DND-41 (cell line): ENCODE data around the gene USB1.

Experiments
- ATAC-seq: fragments of 200-7000 bp; cut with Tn5 transposase; 3 replicates; pipeline ENCODE4 v1.9.1; 2021; ENCODE audit warnings: low read depth; ENCODE audit not compliant: insufficient read depth
- DNase-seq: peaks from one replicate; pipeline ENCODE4 v3.0.0-alpha.2; 2020
- H2AFZ ChIP-seq: 2 replicates; pipeline ENCODE4 v1.6.0; 2012; ENCODE audit warnings: low read depth, low read length
- H3K27ac ChIP-seq: 2 replicates; pipeline ENCODE4 v1.5.1; 2012; ENCODE audit warnings: low read length, inconsistent platforms
- H3K27me3 ChIP-seq: fragments of 200-600 bp; sonication (generic); 2 replicates; pipeline ENCODE4 v1.6.0; 2012; ENCODE audit warnings: low read length, mild to moderate bottlenecking, inconsistent platforms; ENCODE audit not compliant: insufficient read depth, poor library complexity
- H3K36me3 ChIP-seq: 2 replicates; pipeline ENCODE4 v1.5.1; 2012; ENCODE audit warnings: low read length, inconsistent platforms; ENCODE audit not compliant: insufficient read depth
- H3K4me1 ChIP-seq: 2 replicates; pipeline ENCODE4 v1.5.1; 2012; ENCODE audit warnings: mild to moderate bottlenecking, low read length; ENCODE audit not compliant: insufficient read depth
- H3K4me2 ChIP-seq: 2 replicates; pipeline ENCODE4 v1.6.0; 2012; ENCODE audit warnings: mild to moderate bottlenecking, moderate library complexity, low read length, inconsistent platforms; ENCODE audit not compliant: insufficient read depth
- H3K4me3 ChIP-seq, 2 experiments: fragments of 200-600 bp in 1 of 2; shearing (Covaris generic) in 1 of 2; 2 replicates each; pipeline ENCODE4 v1.5.1; 2012 to 2016; ENCODE audit warnings: inconsistent platforms in 2 of 2, low read length in 2 of 2, mild to moderate bottlenecking in 2 of 2, low read depth in 1 of 2, moderate library complexity in 1 of 2
- H3K79me2 ChIP-seq: 2 replicates; pipeline ENCODE4 v1.6.0; 2012; ENCODE audit warnings: low read length, inconsistent platforms; ENCODE audit not compliant: insufficient read depth
- H3K9ac ChIP-seq: 2 replicates; pipeline ENCODE4 v1.6.0; 2012; ENCODE audit warnings: low read depth, mild to moderate bottlenecking, inconsistent platforms, low read length, moderate library complexity
- H3K9me3 ChIP-seq: 2 replicates; pipeline ENCODE4 v1.5.1; 2012; ENCODE audit warnings: low read length, moderate library complexity, mild to moderate bottlenecking, inconsistent platforms; ENCODE audit not compliant: insufficient read depth, severe bottlenecking
- H4K20me1 ChIP-seq: 2 replicates; pipeline ENCODE4 v1.6.0; 2012; ENCODE audit warnings: low read length; ENCODE audit not compliant: insufficient read depth
- EZH2 ChIP-seq: IDR thresholded peaks from 3 replicates; pipeline ENCODE4 v1.6.1; 2012; ENCODE audit warnings: borderline replicate concordance, low read depth, mild to moderate bottlenecking, moderate library complexity, low read length, inconsistent platforms; ENCODE audit not compliant: severe bottlenecking
- TF ChIP-seq, protein P1 (sequence below): IDR thresholded peaks from 2 replicates; pipeline ENCODE4 v1.5.1; 2012; ENCODE audit warnings: borderline replicate concordance, low read length, moderate library complexity, mild to moderate bottlenecking; ENCODE audit not compliant: poor library complexity, severe bottlenecking; ENCODE audit errors: extremely low read depth

The USB1 gene

DNA sequence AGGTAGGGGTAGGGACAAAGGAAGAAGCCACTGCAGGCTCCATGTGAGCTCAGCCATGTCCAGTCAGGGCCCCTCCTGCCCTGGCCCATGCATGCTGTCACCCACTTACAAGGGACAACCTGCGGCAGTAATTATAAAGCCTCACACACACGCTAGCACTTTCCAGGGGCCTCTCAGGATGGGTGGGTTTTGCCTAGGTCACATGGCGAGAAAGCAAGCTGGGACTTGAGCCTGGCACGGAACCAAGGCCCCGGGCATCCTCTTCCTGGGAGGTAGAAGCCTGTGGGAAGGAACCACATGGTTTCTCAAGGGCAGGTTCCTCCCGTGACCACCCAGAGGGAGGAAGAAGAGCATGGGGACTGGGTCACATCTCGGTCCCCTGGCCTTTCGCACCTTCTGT is 7.8 kb upstream of the USB1 start:
- H3K27ac ChIP-seq = no peak overlapping the region
- no peak overlapping the region for H3K9ac ChIP-seq
- DNase-seq = no peak

DNA sequence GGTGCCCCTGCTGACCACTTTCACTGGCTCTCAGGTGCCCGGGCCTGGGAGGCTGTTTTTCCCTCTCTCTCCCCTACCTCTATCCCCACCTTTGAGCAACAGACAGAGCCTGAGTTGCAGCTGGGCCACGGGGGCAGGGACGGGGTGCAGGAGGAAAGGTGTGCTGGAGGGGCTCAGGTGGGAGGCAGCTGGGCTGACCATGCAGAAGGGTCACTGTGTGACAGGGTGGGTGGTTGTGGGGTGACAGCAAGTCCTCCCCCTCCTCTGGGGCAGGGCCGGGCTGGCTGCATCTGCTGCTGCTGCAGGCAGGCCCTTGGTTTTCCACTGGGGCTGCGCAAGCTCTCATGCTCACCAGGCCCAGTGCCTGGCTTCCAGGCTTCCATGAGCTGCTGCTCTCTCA is 7.3 kb upstream of the USB1 start:
- DNase-seq = no peak
- H2AFZ ChIP-seq = no peak overlapping the region
- H3K27ac ChIP-seq = no peak overlapping the region
- H3K9ac ChIP-seq = no peak overlapping the region
- H3K4me2 ChIP-seq = no peak overlapping the region
- no peaks in the 10 kb centered on the region for H3K27me3 ChIP-seq
- H3K36me3 ChIP-seq = peaks cover 44% of the 10 kb centered on the region
- H3K9me3 ChIP-seq = no peaks in the 10 kb centered on the region
- no peaks in the 10 kb centered on the region for H3K79me2 ChIP-seq
- H3K4me1 ChIP-seq = peaks cover 6% of the 10 kb centered on the region
- no peak overlapping the region for H3K4me3 ChIP-seq
- ATAC-seq = no peak
- H4K20me1 ChIP-seq = peaks cover 32% of the 10 kb centered on the region
- no peak for TF ChIP-seq EZH2
- TF ChIP-seq, protein P1, sequence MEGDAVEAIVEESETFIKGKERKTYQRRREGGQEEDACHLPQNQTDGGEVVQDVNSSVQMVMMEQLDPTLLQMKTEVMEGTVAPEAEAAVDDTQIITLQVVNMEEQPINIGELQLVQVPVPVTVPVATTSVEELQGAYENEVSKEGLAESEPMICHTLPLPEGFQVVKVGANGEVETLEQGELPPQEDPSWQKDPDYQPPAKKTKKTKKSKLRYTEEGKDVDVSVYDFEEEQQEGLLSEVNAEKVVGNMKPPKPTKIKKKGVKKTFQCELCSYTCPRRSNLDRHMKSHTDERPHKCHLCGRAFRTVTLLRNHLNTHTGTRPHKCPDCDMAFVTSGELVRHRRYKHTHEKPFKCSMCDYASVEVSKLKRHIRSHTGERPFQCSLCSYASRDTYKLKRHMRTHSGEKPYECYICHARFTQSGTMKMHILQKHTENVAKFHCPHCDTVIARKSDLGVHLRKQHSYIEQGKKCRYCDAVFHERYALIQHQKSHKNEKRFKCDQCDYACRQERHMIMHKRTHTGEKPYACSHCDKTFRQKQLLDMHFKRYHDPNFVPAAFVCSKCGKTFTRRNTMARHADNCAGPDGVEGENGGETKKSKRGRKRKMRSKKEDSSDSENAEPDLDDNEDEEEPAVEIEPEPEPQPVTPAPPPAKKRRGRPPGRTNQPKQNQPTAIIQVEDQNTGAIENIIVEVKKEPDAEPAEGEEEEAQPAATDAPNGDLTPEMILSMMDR = no peak

More for the DNA sequence above, 7.8 kb upstream of the USB1 start:
- H3K27me3 ChIP-seq = no peaks in the 10 kb centered on the region
- H3K4me3 ChIP-seq = no peak overlapping the region
- H3K79me2 ChIP-seq = no peaks in the 10 kb centered on the region
- H3K4me1 ChIP-seq = 0 out of 2 replicates have a peak, but pooled peaks cover 2% of the 10 kb centered on the region
- no peaks in the 10 kb centered on the region for H3K9me3 ChIP-seq
- H3K4me2 ChIP-seq = no peak overlapping the region
- TF ChIP-seq, protein P1 = no peak
- no peak for TF ChIP-seq EZH2
- peaks cover 29% of the 10 kb centered on the region for H4K20me1 ChIP-seq
- peaks cover 43% of the 10 kb centered on the region for H3K36me3 ChIP-seq
- no peak for ATAC-seq
- no peak overlapping the region for H2AFZ ChIP-seq

DNA sequence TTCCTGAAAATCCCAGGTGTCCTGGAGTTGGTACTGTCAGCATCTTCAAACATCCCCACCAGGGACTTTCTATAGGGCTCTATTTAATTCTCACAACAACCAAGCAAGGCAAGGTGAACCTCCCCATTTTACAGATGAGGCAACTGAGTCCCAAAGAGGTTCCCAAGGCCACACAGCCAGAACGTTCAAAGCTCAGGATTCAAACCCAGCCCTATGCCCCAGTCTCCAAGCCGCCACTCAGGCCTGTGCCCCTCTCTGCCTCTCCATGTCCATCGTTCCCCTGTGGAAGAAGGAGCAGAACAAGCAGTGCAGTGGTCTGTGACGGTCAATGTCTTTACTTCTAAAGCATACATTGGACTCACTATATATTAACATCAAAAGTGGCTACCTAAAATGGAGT is 6.8 kb upstream of the USB1 start:
- Histone ChIP-seq H4K20me1 (peaks cover 35% of the 10 kb centered on the region), H3K4me1 (peaks cover 10% of the 10 kb centered on the region), H3K4me3 (no peak overlapping the region), H3K79me2 (no peaks in the 10 kb centered on the region), H3K27ac (no peak overlapping the region), H3K27me3 (no peaks in the 10 kb centered on the region), H3K36me3 (peaks cover 44% of the 10 kb centered on the region), H2AFZ (no peak overlapping the region), H3K4me2 (no peak overlapping the region), H3K9me3 (no peaks in the 10 kb centered on the region), H3K9ac (no peak overlapping the region)
- ATAC-seq (no peak), DNase-seq (no peak)
- TF ChIP-seq, protein P1 = no peak
- TF ChIP-seq EZH2 = no peak

DNA sequence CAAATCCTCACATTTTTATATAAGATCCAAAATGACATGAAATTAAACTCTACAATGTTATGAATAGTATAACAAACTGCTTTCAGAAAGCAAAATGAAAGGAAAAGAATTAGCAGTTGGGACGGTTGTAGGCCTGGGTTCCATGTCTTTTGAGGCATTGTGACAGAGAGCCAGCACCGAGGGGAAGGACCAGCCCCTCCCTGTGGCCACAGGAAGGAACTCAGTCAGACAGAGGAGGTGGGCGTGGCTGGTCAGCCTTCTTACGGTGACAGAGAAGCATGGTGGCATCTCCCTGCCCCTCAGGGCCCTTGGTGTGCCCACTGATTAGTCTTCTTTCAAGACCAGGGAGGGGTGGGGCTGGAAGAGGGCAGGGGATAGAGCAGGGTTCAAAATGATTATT is 6.4 kb upstream of the USB1 start:
- Histone ChIP-seq H3K36me3 (peaks cover 44% of the 10 kb centered on the region), H4K20me1 (peaks cover 38% of the 10 kb centered on the region), H3K4me1 (peaks cover 15% of the 10 kb centered on the region), H3K4me3 (no peak overlapping the region), H3K27me3 (no peaks in the 10 kb centered on the region), H3K9me3 (no peaks in the 10 kb centered on the region), H3K79me2 (peaks cover 4% of the 10 kb centered on the region; the same call in 1 of the 2 replicates), H3K4me2 (no peak overlapping the region), H3K9ac (no peak overlapping the region), H3K27ac (no peak overlapping the region), H2AFZ (no peak overlapping the region)
- DNase-seq (no peak), ATAC-seq (no peak)
- TF ChIP-seq EZH2 = no peak
- TF ChIP-seq, protein P1 = peak; percentile 15
